NCI-H1417 (cell line): ENCODE results near the gene NUDCD3.
"Not testable (repeated sequence)": the region's sequence is repeated elsewhere in the genome, so short reads cannot be mapped to it uniquely, and the experiment has no call there.

Source experiments
- DNase-seq, 3 experiments: peaks; one replicate each; lab custom pipeline; 2025; lab: John Stamatoyannopoulos, UW

NUDCD3 gene

DNA sequence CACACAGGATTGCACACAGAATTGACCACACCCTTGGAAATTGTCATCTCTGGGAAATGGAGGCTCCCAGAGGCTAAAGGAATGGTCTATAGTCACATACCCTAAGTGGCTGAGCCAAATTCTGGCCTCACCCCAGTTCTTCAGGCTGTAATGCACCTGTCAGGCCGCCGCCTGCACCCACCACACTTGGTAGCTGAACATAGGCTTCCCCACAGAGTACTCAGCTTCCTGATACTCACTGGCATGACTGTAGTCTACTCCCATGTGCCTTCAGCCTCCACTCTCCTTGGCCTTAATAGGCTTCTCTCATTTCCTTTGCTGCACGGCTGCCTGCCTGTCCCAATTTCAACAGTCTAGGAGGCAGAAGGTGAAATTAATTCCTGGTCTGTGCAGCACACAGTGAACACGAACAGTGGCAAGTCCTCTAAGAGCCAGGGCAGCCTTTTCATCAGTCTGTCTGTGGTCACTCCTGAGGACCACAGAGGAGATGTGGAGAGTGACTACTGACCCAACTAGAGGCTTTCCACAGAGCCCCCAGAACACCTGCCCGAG lies 42.5 kb downstream of the NUDCD3 start:
- DNase-seq = no peak

- DNase-seq = no peak
Measured at GRCh38 chr7:44445986-44446671, 44.3 kb downstream of the NUDCD3 start.

DNA sequence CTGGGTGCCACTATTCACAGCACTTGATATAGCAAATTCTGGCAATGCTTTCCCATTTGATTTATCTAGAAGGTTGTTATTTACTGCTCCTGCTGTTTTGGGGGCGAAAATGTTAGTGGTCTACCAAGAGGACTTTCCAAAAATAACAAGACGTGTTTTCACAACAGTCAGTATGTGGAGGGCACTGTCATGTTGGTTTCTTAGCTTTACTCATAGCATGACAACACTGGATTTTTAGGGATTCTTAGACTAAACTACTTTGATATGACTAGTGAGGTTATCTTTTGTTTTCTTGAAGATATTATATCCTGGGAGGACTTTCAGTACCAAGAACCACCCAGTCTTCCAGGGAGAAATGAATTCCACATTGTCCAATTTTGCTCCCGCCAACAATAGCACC lies 49.4 kb downstream of the NUDCD3 start:
- no peak for DNase-seq

DNA sequence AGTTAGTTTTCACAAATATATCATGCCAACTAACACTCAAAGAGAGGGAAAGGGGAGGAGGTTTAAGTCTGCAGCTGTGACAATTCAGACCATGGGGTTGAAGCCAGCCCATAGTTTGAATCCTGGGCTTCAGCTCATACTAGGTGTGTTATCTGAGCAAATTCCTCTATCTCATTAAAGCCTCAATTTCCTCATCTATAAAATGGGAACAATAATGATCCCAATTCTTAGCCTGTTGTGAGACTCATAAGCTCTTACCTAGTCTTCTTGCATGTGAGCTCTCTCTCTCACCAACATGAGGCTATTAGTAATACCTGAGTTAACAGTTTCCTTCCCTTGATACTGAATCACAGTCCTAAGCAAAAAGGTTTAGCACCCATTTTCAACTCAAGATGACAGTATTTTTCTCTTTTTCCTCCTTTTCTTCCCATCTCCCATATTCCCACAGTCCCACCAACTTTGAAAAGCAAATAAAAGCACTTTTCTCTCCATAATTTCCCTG lies 49.8 kb downstream of the NUDCD3 start:
- no peak for DNase-seq

DNA sequence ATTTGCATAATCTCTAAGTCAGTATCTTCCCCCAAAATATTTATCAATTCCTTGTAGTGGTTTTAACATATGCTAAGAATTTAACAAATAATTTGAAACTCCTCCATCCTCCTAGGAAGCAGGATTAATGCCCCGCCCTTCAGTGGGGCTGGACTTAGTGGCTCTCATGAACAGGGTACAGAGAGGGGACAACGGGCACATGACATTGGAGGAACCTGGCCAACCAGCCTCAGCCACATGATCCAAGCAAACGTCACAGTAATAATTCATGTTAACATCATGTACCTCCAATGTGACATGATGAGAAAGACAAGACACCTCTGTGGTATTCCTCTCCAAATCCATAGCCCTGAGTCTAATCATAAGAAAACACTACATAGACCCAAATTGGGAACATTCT lies 50.5 kb downstream of the NUDCD3 start:
- no peak for DNase-seq

- DNase-seq = no peak
Measured at GRCh38 chr7:44438816-44439215, 51.6 kb downstream of the NUDCD3 start.

- no peak for DNase-seq
Measured at GRCh38 chr7:44434201-44434600, 56.3 kb downstream of the NUDCD3 start.

DNA sequence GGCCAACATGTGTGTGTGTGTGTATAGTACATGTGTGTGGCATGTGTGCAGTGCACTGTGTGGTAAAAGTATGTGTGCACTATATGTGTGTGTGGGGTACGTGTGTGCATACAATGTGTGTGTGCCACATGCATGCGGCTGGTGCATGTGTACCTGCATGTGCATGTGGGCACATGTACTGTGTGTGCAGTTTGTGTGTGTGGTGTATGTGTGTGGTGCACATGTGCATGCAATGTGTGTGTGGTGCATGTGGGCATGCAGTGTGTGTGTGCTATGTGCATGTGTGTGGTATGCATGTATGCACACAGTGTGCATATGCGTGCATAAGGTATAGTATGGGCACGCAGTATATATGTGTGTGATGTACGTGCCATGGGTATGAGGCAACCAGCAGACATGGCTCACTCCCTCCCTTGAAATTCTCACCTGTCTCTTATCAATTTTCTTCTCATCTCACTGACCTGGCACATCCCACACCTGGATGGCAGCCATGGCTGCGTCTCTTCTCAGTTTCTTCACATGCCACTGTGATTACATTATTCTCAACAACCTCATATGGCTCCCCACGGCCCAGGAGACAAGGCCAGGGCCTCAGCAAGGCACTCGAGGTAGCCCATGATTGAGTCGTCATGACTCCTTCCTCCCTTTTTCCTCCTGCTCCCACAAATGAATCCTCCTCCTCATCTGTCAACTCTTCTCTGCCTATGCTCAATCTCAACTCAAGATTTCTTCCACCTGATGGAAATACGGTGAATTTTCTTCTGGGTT lies 57.0 kb downstream of the NUDCD3 start:
- DNase-seq = no peak

GRCh38 chr7:44432381-44432977 lies 58.0 kb downstream of the NUDCD3 start:
- no peak for DNase-seq

GRCh38 chr7:44431091-44431608 lies 59.3 kb downstream of the NUDCD3 start:
- DNase-seq = peak in 2 of 3 experiments; percentile 53 to 70

DNA sequence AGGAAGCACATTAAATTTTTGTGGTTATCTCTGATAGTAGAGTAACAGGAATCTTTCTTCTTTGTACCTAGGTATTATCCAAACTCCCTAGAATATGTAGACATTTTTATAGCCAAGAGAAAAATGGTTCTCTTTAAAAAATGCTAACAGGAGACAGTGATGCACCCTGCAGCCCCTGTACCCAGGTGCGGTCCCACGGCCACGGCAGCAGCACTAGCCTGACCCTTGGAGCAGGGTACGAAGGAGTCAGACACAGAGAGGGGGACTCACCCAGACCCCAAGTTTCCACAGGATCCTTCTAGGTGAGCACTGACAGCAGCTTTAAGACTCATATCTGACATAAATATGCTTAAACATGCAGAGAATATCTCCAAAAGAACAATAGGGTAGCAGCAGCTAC lies 60.4 kb downstream of the NUDCD3 start:
- DNase-seq = no peak

DNA sequence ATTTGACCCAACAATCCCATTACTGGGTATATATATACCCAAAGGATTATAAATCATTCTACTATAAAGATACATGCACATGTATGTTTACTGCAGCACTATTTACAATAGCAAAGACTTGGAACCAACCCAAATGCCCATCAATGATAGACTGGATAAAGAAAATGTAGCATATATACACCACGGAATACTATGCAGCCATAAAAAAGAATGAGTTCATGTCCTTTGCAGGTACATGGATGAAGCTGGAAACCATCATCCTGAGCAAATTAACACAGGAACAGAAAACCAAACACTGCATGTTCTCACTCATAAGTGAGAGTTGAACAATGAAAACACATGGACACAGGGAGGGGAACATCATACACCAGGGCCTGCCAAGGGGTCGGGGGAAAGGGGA lies 65.7 kb downstream of the NUDCD3 start:
- not testable (repeated sequence) for DNase-seq

DNA sequence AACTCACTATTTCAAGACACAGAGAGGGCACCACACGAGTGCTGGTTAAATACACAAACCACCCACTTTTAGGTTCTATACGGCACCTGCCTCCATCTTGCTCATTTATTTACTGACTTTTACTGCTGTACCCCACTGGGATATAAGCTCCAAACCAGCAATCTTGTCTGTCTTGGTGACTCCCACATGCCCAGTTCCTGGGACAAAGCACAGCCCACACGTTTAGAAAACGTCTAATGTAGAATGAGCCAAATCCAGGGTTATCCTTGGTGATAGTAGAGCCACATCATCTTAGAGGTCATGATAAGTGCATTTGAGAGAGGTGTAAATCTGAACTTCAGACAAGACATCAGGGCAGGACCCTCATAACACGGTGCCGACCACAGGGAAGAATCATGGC lies 73.5 kb downstream of the NUDCD3 start:
- DNase-seq = no peak

DNA sequence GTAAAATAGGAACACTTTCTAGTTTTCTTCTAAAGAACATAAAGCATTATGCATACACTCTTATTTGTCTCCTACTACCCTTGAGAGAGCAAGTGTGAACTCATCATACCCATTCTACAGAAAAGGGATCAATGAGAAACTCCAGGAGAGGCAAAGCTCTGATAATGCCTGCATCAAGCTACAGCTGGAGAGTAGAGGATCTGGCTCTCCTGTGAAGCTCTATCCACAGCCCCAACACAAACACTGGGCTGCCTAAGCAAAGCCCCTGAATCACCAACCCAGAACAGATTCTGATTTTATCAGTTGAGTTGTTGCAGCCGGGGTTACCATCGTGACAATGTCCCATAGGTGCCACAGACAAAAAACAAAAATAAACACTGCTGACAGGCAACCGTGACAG lies 74.9 kb downstream of the NUDCD3 start:
- DNase-seq = no peak

DNA sequence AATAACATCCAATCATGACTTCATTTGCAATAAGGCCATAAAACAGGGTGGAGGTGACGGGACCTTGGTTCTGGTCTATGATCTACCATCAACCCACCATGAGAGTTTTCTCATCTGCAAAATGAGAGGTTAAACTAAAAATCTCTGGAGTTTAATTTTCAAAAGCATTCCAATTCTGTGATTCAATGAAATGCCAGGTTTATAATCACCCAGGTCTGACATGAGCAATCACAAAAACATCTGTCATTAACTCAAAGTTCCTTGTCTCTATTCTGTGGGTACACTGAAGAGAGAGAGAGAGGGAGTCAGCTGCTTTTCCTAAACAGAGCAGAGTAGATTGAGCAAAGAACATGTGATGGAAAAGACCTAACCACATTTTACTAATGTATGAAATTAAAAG lies 75.4 kb downstream of the NUDCD3 start:
- DNase-seq = no peak

DNA sequence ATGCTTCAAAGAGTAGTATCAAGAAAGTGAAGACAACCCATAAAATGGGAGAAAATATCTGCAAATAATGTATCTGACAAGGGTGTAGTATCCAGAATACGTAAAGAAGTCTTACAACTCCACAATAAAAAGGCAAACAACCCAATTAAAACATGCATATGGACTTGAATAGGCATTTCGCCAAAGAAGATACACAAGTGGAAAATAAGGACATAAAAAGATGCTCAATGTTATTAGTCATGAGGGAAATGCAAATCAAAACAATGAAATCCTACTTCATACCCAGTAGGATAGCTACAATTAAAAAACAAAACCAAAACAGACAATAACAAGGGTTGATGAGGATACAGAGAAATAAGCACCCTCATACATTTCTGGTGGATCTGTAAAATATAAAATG lies 79.2 kb downstream of the NUDCD3 start:
- DNase-seq = no peak

DNA sequence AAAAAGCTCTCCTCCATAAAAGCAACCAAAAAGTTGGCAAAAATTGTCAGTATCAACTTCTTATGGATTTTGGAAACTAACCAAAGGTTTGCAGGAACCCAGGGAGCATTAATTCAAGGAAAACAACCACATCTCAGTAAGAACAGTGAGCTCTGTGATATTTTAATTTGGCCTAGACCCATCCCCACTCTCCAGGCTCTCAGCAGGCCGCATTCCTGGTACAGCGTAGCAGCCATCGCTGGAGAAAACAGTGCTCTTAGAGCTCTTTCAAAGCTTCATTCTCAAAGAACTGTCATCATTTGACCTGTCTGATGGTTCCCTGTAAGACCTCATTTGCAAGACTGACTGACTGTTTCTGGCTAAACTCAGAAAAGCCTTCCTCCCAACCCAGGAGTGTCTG lies 81.9 kb downstream of the NUDCD3 start:
- DNase-seq = no peak

DNA sequence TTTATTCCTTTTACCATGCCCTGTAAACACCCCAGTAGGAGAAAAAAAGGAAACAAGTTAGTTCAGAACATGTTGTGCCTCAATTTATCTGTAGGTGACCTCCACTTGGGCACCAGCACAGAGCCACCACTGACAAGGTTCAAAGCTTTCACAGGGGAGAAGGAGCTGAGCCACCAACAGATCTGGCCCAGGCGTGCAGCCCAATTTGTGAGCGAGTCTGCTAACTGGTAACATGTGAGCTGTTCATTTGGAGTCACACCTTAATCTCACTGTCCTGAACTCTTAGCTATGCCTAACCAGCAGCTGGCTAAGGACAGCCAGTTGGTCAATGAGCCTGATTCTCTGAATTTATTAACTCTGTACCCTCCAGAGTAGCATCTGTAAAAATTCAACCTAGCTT lies 86.7 kb downstream of the NUDCD3 start:
- DNase-seq = no peak

DNA sequence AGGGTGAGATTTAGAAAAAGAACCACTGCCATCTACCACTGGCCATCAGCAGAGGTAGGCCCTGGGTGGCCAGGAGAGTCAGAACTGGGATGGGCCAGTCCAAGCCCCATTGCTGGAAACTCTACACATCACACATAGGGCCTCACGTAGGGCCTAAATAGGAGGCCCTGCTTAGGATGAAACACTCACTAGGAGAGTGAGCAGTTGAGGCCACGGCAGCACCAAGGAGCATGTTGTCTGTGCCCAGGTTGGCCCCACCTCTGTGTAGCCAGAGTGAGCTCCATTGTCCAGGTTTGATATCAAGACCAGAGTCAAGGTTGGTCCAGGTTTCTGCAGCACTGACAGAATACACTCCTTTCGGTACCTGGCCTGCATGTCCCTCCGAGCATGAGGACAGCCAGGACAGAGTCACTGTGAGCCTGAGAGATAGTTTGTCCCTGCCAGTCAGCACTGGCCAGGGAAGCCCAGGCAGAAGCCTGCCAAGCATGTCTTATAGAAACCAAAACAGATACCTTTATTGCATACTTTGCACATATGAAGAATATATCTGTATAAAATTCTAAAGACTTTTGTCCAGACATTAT lies 87.2 kb downstream of the NUDCD3 start:
- DNase-seq = no peak

GRCh38 chr7:44402401-44403060 lies 87.9 kb downstream of the NUDCD3 start:
- no peak for DNase-seq

DNA sequence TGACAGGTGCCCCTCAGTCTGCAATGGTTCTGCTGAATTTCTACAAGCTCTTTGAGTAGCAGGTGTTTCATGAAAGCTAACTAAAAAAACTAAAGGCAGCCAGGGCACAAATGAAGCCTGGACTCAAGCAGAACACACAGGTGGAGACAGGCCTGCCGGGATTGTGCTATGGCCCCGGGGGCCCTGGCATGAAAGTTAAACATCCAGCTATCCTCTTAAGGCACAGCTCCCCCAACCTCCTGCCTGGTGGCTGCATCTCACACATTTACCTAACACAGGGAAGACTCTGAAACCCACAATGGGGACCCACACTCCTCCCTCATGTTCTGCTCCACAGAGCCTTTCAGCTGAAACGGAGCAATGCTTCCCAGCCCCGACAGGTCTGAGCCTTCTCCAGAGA lies 88.8 kb downstream of the NUDCD3 start:
- DNase-seq = no peak

- no peak for DNase-seq
Measured at GRCh38 chr7:44400033-44400511, 90.4 kb downstream of the NUDCD3 start.
